Activated effector memory CD4-positive, alpha-beta T cell treated with Interleukin-2 at 50 U/mL for 16 hours (primary cell): ENCODE data around the gene AP1AR.
"Not testable (repeated sequence)": the region's sequence is repeated elsewhere in the genome, so short reads cannot be mapped to it uniquely, and the experiment has no call there.

ENCODE experiments used
- DNase-seq: peaks from one replicate; pipeline ENCODE4 v3.0.0-alpha.2; 2020

Gene AP1AR, protein sequence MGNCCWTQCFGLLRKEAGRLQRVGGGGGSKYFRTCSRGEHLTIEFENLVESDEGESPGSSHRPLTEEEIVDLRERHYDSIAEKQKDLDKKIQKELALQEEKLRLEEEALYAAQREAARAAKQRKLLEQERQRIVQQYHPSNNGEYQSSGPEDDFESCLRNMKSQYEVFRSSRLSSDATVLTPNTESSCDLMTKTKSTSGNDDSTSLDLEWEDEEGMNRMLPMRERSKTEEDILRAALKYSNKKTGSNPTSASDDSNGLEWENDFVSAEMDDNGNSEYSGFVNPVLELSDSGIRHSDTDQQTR

DNA sequence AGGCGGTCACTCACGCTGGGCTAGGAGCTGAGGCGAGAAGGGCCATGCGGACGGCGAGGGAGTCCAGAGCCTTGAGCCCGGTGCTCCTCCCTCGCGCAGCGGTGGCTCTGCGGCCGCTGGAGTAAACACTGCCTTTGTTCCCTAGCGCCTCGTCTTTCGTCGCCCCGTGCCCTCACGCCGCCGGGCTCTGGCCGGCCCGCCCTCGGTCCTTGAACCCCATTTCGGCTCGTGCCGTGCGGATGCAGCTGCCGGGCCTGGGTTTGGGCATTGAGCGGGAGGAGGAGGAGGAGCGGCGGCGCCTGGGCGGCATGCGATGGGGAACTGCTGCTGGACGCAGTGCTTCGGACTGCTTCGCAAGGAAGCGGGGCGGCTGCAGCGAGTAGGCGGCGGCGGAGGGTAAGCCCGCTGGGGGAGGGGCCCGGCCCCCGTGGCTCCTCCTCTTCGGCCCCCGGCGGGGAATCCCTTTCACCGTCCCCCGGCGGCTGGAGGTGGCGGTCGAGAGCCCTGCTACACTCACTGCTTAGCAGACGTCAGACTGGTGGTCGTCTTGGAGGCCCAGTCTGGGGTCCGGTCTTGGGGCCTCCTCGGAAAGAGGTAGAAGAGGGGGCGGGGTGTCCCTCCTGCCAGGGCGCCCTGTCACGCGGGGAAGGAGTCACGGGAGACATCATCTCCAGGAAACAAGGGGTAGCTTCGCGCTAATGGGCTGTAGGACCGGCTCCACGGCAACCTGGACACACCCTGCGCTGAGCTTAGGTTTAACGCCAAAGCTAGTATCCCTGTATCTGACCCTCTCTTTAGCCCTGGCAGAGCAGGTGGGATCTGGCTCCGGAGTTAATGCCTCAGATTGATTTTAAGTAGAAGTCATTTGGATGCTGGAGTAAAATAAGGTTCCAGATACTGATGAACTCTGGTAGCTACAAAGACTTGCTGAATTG is at the start of gene AP1AR:
TSS of gene AP1AR (plus strand) at position 9 of the 935 bp plus-strand sequence. CDS start at position 314, 305 bp downstream.
- DNase-seq: peak; percentile 73

DNA sequence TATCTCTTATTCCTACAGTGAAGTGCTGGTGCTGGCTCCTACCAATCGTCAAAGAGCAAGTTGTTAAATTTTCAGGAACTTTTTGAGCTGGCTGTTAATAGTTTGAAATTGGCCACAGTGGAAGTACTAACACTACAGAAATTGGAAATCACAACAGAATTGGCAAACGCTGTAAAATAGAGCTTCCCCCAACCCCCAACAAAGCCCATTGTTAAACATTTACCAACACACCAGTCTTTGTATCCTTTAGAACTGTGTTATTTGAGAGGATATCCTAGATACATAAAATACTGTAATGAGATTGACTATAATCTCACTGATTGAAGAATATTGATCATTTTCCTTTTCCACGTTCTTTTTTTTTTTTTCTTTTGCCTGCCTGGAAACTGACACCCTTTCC is 49.0 kb upstream of the AP1AR start:
- DNase-seq: no peak

DNA sequence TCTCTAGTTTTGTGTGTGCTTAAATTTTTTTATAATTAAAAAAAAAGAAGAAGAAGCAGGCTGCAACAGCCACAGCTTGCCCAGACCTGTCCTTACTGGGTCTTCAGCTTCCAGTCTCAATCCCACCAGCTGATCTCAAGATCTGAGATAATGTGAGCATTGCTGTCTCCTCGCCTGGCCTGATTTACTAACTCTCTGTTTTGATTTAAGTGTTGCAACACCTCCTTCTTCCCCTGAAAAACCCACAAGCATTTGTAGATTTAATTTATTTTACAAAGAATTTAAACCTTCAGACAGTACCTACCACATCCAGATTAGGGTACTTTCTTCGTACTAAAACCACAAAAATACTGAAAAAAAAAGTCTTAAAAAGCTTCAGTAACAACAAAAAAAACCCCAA is 48.3 kb upstream of the AP1AR start:
- DNase-seq: no peak

DNA sequence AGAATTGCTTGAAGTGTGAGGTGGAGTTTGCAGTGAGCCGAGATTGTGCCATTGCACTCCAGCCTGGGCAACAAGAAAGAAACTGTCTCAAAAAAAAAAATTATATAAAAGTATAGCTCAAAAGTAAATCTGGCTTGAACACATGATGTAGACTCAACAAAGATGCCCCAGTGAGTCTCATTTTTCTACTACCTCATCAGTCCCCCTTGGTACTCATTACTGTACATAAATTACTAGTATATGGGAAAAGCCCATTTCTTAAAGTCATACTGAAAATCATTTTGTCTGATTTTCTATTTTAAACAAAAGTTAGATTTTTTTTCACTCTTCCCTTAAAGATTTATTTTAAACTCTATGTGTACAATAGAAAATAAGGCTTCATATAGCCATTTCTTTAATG is 47.1 kb upstream of the AP1AR start:
- DNase-seq: no peak

DNA sequence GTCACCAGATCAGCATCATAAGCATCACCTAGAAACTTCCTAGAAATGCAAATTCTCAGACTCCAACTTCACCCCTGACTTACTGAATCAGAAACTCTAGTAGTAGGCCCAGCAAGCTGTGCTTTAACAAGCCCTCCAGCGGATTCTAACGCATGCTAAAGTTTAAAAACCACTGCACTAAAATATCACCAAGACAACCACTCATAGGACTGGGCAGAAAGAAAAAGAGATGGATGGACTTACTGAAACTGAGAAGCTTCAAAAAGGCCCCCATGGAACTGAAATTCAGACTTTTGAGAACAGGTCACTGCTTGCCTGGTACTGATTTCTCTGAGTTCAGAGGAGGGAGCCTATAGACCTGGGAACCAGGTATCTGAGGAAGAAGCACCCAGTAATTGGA is 46.3 kb upstream of the AP1AR start:
- DNase-seq: no peak

DNA sequence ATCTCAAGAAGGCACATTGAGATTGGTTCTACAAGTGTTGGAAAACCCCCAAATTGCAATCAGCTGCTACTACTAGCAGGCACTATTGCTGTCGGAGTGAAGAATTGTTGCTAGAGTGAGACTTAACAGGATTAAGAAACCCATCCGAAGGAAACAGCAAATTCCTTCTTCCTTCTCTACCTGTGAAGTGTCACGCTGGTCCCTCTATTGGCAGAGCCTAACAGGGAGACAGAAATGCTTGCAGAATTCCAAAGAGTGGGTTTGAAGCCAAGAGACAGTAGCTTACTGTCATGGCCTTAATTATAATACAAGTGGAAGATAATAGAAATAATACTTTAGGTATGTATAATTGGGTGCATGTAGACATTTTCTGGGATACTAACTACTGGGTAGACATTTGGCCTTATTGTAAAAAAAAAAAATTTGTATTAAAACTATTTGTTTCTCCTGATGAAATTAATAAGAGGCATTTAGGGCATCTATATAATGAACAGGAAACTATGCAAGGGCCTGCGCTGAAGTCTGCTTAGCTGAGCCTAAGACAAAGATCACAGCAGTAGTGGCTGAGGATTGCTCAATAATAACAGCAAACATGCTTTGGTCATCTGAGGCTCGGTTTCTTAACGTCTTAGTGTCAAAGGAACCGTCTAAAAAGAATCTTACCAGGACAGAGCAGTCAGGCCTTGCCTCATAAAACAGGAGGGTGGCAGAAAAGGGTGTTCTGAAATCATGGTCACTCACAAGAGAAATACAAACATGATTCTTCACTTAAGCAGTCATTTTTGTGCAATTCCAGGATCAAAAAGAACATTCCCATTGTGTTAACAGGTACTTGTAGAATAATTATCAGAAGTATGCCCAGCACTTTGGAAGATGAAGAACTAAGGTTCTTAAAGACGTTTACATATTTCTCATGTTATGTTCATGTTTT is 45.6 kb upstream of the AP1AR start:
- no peak for DNase-seq

DNA sequence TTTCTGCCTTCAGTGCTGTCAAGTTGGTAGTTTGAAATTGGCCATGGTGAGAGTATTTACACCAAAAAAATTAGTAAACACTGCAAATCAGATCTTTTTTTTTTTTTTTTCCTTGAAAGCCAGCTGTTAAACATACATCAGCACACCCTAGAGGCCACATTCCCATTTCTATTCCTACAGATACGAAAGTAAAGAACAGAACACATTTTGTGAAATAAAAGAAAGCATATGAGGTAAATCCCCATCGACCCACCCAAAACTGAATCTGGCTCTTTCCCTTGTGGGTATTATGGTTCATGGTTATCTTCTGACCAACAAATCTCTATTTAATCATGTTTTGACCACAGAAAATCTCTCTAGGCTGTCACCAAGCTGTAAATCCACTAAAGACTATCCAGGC is 41.8 kb upstream of the AP1AR start:
- DNase-seq: no peak

DNA sequence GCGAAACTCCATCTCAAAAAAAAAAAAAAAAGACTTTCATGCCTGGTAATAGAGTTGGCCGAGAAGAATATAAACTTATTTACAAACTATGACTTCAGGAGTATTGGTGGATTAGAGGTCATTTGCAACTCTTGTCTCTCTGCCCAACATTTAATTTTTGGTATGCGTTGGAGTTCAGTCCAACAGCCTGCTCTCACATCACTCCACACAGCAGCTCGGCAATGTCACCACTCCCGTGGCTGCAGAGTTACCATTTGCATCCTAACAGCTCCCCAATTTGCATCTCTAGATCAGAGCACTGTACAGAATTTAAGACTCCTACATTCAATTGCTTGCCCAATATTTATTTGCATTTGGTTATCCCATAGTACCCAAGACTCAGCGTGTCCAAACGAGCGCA is 40.9 kb upstream of the AP1AR start:
- no peak for DNase-seq

DNA sequence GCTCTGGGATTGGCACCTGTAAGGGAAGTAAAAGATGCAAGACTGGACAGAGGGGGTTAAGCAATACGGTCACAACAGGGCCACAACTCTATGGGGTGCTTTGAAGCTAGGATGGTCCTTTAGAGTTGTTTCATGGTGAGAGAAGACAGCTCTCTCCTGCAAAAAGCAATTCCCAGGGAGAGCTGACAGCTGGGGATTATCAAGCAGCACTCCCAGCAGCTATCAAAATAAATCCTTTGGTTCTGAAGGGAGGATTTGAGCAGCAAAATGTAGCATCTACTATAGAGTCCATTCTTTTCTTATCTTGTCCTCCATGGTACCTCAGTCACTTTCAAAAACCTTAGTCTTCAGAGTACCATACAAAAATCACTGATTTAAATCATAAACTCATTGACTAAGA is 35.1 kb upstream of the AP1AR start:
- DNase-seq: no peak

DNA sequence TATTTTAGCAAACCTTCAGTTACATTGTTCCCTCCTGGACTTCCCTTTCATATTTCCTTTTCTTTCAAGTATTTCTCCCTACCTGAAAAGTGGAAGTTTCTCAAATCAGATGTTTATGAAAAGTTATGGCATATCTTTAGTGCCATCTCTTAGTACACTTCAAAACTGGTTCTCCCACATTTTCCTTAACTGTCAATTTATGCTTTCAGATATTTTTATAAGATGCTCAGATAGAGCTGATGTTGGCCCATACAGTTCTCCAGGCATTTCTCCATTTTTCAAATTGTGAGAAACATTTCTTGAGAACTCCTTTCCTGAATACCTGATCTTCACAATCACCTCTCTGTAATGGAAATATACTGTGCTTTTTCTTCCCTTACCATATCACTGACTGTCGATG is 32.5 kb upstream of the AP1AR start:
- no peak for DNase-seq

DNA sequence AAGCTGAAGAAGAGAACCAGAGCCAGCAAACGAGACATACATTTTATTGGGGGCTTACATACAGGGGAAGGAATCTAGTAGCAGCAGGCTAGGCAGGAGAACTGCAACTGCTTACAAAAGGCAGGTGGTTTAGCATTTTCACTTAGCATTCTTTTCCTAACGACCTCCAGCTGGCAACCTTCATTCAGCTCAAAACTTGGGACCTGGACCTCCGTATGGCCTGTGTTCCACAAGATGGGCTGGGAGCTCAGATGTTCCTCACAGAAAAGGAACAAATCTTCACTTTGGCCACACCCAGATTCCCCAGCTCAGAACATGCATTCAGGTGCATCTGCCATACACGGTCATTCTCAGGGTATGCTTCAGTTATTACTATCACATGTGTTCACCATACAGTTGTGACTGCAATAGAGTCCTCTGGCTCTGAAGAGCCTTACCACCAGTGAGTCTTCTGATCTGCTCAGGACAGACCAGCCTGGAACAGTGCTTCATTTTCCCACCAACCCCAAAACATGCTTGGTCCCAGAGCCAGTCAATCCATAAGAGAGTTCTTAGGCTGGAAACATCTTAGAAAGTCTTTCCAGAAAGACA is 29.6 kb upstream of the AP1AR start:
- DNase-seq: no peak

DNA sequence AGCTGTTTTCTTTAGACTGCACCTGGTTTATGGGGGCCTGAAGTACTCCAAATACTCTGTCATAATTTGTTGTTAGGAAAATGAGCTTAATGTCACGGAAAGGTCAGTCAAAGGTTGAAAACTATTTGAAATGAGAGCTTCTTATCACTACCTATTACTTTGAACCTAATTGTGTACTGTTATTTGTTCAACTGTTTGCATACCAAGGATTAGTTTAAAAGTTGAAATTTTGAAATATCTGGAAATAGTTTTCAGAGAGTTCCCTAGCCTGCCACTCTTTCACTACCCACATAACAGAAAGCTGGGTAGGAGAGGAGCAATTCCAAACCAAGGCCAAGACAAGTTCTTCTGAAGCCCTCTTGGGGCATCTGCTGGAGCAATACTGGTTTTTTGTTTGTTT is 28.0 kb upstream of the AP1AR start:
- no peak for DNase-seq

DNA sequence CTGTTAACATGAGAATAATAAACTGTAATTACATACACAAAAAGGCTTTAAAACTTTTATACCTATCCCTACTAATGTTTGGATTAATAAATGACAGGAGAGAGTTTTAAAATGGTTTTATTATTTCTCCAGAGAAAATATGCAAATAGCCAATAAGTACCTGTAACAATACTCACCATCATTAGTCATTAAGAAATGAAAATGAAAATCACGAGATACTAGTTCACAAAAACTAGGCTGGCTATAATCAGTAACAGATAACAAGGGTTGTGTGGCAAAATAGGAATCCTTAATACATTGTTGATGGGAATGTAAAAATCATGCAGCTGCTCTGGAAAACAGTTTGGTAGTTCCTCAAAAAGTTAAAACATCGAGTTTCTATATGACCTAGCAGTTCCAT is 25.2 kb upstream of the AP1AR start:
- DNase-seq: no peak

DNA sequence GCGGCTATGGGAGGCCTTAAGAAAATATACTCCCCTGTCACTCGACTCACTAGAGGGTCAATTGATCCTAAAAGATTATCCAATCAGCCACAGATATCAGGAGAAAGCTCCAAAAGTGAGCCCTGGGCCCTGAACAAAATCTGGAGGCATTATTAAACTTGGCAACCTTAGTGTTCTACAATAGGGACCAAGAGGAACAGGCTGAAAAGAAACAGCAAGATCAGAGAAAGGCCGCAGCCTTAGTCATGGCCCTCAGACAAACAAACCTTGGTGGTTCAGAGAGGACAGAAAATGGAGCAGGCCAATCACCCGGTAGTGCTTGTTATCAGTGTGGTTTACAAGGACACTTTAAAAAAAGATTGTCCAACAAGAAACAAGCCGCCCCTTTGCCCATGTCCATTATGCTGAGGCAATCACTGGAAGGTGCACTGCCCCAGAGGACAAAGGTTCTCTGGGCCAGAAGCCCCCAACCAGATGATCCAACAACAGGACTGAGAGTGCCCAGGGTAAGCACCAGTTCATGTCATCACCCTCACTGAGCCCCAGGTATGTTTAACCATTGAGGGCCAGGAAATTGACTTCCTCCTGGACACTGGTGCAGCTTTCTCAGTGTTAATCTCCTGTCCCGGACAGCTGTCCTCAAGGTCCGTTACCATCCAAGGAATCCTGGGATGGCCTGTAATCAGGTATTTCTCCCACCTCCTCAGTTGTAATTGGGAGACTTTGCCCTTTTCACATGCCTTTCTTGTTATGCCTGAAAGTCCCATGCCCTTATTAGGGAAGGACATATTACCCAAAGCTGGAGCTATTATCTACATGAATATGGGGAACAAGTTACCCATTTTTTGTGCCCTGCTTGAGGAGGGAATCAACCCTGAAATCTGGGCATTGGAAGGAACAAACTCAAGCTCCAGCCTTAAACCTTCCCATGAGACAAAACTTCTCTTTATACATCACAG is 23.2 kb upstream of the AP1AR start:
- DNase-seq: not testable (repeated sequence)

DNA sequence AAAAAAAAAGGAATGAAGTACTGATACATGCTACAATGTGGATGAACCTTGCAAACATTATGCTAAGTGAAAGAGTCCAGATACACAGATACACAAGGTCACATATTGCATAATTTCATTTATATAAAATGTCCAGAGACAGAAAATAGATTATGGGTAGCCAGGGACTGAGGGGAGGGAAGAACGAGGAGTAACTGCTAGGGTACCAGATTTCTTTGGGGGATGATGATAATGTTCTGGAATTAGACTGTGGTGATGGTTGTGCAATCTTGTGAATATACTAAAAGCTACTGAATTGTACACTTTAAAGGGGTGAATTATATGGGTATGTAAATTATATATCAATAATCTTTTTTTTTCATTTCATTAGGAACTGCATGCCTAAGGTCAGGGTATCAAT is 20.8 kb upstream of the AP1AR start:
- no peak for DNase-seq

DNA sequence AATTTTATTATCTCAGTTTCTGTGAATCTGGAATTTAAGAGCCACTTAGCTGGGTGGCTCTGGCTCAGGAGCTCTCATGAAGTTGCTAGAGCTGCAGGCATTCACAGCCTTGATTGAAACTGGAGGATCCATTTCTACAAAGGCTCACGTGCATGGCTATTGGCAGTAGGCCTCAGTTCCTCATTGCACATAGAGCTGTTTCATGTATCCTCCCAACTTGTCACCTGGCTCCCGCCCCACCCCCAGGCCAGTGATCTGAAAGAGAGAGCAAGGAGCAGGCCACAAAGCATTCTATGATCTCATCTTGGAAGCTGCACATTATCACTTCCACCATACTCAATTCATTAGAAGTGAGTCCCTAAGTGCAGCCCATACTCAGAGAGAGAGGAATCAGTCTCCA is 18.5 kb upstream of the AP1AR start:
- DNase-seq: no peak

DNA sequence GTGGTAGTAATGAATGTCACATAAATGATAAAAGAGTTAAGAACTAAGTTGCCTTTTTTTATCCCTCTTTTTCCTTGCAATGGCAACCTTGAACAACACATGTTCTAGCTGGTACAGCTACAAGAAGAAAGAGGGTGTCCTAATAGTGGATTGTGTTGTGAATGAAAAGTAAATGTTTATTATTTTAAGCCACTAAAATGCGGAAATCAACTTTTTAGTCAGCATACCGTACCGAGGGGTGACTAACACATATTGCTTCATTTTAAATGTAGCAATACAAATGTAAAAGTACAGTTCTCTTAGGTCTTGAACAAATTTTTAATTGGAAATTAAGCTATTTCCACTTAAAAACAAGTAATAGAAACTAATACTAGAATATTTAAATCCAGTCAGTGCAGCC is 17.7 kb upstream of the AP1AR start:
- no peak for DNase-seq

DNA sequence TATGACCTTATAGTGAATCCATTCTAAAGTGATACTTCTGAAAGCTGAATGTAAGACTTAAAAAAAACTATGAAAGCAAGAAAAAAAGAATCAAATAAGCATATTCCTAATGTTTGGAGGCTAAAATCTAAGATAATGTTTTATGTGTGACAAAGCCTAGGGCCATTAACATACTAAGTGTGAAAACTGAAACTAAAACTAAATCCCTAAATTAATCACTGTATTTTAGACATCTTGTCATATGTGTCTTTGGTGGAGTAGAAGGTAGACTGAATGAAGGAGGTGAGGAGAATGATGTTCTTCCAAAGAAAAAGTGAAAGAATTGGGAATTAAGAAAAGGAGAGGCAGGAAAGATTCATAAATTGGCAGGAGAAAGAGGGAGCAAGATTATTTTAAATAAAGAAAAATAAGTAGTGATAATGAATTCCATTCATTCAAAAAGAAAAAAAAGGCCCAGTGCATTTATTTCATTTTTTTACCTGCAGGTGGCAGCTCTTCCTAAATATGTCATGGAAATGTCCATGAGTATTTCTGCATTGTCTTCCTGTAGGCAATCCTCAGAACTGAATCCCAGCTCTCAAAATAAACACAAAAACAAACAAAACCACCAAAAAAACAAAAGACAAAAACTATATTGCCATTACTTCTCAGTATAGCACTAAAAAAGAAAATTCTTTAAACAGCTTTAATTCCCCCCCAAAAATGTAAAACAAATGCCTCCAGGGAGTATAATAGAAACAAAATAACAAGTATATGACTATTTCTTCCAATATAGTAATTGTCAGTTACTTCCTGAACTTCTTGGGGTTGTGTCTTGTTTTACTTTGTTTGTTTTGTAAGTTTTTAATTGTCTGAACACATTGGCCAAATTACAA is 17.0 kb upstream of the AP1AR start:
- no peak for DNase-seq

DNA sequence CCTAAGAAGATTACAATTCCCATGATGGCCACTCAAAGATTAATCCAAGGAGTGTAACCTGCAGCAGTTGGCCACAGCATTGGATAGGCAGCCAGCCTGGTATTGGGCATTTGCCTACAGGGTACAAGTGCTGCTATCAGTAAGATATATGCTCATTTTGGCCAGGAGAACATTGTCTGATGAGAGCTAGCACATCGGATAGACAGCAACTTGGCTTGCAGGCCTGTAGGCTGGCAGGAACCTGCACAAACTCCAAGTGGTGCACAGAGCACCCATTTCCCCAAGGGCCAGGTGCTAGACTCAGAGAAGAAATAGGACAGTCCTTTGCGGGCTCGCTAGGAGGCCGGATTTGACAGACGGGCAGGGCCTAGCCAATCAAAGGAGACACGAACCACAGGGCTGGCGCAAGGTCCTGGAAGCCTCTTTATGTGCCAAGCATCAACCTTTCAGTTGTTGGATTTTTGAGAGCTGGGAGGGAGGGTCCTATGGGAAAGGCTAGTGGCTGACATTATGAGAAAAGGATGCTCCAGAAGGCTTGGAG is 11.7 kb upstream of the AP1AR start:
- DNase-seq: no peak
